ENCODE data around the gene HOXC5.

HOXC5 gene

DNA sequence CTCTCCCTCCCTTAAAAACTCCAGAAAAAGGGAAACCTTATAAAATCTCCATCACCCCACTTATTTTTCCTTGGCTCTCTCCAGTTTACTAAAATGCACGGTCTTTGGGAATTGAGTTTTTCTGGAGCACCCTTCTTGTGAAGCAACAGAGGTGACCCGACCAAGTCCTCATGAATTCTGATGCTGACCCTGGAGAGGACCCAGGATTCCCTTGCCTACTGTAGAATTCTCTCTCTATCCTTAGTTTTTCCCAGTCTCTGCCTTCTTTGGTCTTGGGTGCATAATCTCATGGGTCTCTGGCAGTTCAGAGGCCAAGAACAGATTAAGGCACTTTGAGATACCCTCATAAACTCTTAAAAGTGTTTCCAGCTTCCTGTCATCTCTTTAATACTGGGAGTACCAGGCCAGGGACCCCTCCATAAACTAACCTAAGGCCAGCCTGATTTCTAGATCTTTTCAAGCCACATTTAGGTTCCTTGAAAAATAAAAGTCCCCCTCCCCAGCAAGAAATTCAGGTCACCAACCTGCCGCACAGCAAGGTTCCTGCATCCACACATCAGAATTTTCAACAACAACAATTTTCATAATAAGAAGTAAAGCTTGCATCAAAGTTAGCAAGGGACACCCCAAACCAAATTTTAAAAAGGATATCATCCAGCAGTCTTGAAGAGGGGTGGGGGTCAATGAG is 15.7 kb downstream of the HOXC5 start:
- DNase-seq (ENCODE audit: insufficient read length, low spot score) (no peak), FAIRE-seq (no peak)
- TF ChIP-seq, protein P1, sequence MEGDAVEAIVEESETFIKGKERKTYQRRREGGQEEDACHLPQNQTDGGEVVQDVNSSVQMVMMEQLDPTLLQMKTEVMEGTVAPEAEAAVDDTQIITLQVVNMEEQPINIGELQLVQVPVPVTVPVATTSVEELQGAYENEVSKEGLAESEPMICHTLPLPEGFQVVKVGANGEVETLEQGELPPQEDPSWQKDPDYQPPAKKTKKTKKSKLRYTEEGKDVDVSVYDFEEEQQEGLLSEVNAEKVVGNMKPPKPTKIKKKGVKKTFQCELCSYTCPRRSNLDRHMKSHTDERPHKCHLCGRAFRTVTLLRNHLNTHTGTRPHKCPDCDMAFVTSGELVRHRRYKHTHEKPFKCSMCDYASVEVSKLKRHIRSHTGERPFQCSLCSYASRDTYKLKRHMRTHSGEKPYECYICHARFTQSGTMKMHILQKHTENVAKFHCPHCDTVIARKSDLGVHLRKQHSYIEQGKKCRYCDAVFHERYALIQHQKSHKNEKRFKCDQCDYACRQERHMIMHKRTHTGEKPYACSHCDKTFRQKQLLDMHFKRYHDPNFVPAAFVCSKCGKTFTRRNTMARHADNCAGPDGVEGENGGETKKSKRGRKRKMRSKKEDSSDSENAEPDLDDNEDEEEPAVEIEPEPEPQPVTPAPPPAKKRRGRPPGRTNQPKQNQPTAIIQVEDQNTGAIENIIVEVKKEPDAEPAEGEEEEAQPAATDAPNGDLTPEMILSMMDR (IDR thresholded peaks at IDR 0.05; ENCODE audit: insufficient read depth, missing control alignments), result no peak

DNA sequence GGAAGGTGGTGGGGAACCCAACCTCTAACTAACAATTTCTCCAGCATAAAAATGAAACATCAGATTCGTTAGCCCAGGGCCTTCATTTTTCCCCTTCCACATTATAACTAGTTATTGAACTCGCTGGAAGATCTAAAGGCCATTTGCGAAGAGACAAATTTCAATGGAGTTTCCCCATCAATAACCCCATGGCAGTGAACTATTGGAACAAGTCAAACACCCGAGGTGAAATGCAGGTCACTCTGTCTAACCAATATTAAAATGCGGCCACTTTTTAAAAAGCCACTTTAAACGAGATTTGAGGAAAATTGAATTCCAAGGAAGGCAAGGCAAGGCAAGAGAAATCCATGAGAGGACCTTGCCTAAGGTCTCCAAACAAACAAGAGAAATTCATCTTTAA is 16.3 kb downstream of the HOXC5 start:
- no peak for FAIRE-seq
- TF ChIP-seq, protein P1 (IDR thresholded peaks at IDR 0.05; ENCODE audit: insufficient read depth, missing control alignments), result no peak
- no peak for DNase-seq (ENCODE audit: insufficient read length, low spot score)

DNA sequence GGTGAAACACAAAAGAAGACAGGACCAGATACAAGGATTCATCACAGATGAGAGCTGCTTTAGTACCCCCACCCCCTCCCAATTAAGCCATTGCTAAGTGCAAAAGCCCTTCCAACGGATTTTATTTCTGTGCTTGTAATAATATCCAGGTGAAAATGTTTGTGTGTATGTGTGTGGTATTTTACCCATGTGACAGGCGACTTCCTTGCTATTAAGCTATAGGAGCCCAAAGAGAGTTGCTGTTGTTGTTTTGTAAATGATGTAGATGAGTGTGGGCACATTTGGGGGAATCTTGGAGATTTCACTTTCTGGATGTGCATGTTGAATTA is 17.6 kb downstream of the HOXC5 start:
- TF ChIP-seq, protein P1 (IDR thresholded peaks at IDR 0.05; ENCODE audit: insufficient read depth, missing control alignments), result no peak
- no peak for DNase-seq (ENCODE audit: insufficient read length, low spot score)
- no peak for FAIRE-seq

DNA sequence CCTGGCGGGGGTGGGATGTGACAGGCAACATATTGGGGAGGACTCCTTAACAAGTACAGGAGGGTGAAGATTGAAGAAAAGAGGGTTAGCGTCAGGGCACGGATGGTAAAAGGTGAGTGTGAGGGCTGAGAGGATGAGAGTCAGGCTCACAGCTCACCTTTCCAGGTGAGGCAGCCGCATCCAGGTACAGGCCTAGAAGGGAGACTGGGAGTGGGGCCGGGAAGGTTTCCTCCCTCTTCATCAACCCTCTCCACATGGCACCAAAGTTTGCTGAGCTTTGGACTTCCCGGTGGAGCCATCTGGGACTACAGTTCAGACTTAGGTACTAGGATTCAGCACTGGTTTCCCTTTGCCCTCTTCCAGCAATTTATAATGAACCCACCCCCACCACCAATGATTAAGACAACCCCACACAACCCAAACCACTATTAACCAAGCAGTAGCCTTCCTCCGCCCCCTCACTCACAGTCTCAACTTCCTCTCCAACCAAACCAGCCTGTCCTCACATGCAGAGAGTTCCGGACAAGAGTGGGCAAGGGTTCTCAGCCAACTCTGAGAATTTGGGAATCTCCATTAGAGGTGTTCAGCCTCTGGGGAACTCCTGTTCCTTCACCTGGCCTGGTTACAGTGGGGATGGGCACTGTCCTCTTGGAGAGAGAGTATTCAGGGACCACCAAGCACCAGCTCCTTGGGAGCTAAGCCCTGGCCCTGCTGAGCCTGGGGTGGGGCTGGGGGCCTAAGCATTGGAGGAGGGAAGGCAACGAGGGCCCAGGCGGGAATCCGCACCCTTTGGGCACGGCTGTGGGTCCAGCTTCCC is 18.4 kb downstream of the HOXC5 start:
- DNase-seq (ENCODE audit: insufficient read length, low spot score) (no peak), FAIRE-seq (no peak)
- TF ChIP-seq, protein P1 (IDR thresholded peaks at IDR 0.05; ENCODE audit: insufficient read depth, missing control alignments), result no peak

DNA sequence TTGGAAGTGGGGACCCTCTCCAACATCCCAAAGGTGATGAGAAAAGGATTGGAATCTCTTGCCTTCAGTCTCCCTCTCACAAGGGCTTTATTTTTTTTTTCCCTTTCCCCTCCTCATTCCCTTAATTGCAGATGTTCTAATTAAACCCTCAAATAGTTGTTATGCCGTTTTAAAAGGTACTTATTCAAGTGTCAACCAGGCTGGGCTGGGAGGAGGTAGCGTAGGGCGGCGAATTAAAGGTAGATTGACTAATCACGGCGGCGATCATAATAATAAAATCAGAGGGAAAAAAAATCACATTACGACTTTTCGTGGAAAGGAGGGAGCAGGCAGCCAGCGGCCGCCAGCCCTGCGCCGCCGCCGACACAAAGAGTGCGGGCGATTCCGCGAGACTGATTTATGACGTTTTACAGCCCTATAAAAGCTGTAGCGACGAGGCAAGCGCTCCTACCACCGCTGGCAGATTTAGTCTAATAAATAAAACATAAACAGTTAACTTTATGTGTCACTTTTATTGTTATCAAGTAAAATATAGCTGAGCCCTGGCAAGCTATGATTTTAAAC is 19.1 kb downstream of the HOXC5 start:
- DNase-seq (ENCODE audit: insufficient read length, low spot score), result no peak

DNA sequence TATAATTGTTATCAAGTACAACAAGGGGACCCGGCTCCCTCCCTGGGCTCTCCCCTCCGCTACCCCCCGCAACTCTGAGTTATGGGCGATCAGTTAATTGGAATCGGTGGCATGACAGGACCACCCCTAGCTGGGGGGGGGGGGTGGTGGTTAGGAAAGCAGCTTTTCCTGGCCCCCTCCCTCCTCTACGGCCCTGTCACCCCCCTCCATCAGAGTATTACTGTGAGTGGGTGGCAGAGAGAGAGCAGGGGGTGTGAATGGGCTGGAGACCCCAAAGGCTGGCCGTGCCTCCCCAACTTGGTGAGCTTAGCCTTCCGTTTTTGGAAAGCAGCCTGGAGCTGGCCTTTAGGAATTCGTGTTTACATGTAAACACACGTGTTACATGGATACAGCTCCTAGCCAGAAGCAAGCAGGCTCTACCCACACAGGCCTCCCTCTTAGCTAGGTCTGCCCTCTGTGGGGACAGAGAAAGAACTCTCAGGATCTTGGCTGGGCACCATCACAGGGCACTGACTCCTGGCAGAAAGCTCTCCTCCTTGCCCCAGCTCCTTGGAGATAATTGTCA is 19.7 kb downstream of the HOXC5 start:
- TF ChIP-seq, protein P1 (IDR thresholded peaks at IDR 0.05; ENCODE audit: insufficient read depth, missing control alignments), result no peak
- FAIRE-seq, result no peak
- no peak for DNase-seq (ENCODE audit: insufficient read length, low spot score)

More for the DNA sequence above, 19.1 kb downstream of the HOXC5 start:
- FAIRE-seq, result no peak
- TF ChIP-seq, protein P1 (IDR thresholded peaks at IDR 0.05; ENCODE audit: insufficient read depth, missing control alignments), result no peak
